HG02571 (cell line): ENCODE data around the gene PSD4.
A peak's percentile ranks its signal among the peaks of the same experiment; 100 is the strongest.

Experiments used
- ATAC-seq: cut with Tn5 transposase; IDR thresholded peaks from one replicate; pipeline ENCODE4 v1.9.1; 2021; ENCODE audit warnings: mild to moderate bottlenecking, moderate library complexity; ENCODE audit not compliant: unreplicated experiment

Gene PSD4

DNA sequence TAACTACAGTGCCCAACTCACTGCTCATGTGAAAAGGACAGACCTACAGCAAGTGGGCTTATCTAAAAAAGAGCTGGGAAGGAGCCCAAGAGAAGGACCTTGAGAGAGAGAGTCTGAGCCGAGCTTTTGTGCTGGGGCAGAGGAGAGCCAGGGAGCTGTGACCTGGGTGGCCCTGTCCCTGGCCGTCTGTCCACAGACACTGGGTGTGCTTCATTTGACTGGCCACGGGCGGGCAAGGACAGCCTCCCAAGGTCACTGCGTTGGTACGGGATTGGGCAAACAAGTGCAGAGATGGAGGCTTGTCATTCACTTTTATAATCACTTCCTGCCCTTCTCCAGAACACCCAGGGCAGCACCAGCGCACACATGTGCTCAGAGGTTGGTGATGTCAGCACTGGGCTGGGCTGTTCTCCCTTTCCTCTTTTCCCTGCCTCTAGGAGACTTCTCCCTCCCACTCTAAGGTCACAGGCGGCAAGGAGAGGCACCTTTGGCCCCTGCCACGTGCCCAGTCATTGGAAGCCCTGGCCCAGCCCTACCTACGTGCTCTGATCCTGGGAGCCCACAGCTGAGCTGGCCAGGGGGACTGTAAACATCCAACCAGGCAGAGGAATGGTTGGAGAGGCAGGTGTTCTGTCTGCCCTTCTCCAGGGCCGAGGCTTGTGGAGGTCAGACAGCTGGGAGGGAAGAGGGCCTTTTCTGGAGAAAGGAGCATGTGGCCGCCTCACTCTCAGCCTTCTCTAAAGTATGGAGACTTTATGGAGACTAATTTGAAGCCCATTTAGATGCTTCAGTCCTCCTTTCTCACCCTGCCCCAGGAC is 6.4 kb upstream of the PSD4 start:
- no peak for ATAC-seq

DNA sequence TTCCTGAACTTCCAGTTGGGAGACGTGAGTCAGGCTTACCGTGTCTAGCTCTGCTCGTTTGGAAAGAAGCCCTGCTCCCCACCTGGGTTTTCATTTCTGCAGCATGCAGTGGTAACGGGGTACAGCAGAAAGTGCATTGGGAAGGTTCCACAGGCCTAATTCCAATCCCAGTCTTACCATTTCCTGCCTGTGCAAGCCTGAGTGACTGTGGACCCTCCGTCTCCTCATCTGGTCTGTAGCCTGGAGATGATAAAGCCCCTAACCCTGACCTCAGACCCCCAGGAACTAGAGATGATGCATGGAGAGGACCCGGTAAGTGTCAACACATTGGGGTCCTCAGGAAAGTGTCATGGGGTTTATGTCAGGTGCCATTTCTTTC is 5.8 kb upstream of the PSD4 start:
- ATAC-seq: no peak

DNA sequence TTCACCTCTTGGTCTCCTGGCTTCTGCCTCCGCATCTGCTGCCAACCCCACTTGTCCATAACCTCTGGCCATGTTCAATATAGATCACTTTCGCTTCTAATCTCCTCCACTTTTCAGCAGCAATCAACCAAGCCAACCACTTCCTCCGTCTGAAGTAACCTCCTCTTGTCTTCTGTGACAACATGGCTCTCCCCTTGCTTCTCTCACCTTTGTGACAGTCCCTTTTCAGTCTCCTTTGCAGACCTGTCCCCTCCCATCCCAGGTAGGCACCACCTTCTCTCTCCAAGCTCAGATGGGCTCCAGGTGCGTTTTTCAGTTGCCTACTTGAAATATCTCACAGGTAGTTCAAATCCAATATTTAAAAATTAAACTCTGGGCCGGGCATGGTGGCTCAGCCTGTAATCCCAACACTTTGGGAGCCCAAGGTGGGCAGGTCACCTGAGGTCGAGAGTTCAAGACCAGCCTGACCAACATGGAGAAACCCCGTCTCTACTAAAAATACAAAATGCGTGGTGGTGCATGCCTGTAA is 4.7 kb upstream of the PSD4 start:
- ATAC-seq: no peak

DNA sequence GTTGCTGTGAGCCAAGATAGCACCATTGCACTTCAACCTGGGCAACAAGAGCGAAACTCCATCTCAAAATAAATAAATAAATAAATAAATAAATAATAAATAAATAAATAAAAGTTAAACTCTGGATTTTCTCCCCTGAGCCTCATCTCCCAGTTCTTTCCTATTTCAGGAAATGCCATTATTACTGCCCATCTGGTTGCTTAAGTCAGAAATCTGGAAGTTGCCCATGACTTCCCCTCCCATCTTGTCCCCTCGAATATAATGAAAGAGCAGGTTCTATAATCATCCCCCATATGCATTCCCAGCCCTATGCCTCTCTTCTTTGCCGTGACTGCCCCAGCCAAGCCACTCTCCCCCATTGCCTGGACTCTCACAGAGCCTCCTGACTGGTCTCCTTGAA is 4.2 kb upstream of the PSD4 start:
- ATAC-seq: no peak

DNA sequence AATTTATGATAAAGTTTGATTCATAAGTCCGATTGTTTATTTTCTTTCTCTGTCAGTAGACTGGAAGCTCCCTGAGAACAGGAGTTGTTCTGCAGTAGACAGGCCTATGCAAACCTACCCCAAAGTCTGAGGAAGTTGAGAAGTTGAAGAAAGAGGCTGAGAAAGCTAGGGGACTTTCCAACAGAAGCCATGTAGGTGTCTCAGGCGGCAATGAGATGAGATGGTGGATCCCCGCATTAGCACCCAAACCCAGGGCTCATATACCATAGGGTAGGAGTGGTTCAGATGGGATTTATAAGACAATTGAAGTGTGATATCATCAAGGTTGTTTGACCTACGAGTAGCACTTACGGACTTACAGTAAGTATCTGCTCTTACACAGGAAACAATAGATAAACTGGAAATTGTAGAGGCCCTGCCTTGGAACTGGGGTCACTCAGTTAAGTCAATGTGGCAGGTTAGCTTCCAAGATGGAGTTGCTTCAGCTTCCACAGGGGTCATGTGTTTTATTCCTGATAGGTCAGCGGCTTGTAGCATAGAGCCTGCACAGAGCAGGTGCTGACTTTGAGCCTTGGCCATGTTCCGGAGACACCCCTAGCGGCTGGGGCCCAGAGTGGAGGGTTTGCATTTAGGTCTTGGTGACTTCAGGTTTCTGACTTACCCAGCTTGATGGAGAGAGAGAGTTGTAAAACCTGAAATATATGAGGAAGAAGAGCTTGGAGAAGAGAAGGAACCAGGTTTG is 2.3 kb upstream of the PSD4 start:
- no peak for ATAC-seq

DNA sequence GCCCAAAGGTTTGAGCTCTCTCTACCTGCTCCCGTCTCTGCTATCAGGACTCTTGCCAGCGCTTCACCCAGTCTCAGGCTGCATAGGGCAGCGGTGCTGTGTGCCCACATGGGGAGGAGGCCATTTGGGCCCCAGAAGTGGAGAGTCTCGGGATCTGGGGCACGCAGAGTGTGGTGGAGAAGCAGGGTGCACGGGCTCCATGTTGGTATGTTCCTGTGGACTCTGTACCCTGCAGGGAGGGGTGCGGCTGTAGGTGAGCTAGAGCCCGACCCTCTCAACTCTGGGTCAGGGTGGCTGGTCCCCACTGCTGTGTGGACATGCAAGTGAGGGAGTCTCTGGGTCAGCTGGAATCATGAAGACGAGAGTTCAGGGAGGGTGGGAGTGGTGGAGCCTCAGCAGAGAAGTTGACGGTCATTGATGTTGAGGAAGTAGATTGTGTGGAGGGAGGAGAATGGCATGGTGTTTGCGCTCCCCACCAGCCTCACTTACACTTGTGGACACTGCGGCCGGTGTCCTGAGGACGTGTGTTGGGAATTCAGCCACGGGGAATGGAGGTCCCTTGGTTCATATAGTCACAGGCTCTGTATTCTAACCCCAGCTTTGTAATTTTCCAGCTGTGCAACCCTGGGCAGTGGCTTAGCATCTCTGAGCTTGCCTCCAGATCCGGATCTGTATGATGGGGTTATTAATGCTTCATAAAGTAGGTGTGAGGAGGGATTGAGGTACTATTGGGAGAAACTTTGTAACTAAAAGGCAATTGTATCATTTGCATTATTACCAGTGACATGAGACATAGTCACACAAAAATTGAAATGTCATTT is 840 bp upstream of the PSD4 start:
- ATAC-seq: no peak

DNA sequence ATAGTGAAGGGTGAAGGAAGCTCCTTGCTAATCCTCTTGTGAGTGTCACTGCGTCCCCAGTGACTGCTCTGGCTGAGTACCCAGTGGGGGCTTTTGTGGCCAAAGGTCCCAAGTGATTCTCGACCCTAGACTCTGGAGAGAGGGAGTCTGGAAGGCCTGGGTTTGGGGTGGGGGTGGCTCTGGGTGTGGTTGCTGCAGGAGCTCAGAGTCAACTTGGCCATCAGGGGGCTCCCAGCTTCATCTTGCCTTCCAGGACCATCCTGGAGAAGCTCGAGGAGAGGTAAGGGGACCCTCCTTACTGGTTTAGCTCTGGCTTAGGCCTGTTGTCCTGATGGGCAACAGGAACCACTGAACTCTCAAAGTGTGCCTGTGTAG is 592 bp downstream of the PSD4 start:
- ATAC-seq: no peak

DNA sequence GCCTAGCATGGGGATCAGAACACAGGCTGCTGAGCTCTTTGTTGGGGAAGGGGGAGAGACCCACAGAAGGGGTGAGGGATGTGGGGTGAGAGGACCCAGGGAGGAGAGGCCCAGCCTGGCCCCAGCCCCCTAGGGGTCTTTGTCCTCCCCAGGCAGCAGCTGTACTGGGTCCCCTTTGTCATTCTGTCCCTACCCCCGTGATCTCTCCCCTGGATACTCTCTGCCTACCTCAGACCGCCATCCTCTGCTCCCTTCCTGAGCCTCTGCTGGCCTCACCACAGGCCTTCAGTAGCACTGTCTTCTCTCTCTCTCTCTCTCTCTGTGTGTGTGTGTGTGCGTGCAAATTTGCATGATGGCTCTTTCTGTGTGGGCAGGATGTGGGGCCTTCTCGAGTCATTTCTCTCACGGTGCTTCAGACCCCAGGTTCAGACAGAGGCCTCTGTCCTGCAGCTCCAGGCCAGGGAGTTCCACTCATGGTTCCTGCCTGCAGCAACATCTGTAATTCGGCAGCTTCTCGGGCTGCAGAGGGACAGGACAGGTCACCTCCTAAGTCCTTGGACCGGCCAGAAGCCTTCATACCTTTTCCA is 1.4 kb downstream of the PSD4 start:
- peak; percentile 70 for ATAC-seq

DNA sequence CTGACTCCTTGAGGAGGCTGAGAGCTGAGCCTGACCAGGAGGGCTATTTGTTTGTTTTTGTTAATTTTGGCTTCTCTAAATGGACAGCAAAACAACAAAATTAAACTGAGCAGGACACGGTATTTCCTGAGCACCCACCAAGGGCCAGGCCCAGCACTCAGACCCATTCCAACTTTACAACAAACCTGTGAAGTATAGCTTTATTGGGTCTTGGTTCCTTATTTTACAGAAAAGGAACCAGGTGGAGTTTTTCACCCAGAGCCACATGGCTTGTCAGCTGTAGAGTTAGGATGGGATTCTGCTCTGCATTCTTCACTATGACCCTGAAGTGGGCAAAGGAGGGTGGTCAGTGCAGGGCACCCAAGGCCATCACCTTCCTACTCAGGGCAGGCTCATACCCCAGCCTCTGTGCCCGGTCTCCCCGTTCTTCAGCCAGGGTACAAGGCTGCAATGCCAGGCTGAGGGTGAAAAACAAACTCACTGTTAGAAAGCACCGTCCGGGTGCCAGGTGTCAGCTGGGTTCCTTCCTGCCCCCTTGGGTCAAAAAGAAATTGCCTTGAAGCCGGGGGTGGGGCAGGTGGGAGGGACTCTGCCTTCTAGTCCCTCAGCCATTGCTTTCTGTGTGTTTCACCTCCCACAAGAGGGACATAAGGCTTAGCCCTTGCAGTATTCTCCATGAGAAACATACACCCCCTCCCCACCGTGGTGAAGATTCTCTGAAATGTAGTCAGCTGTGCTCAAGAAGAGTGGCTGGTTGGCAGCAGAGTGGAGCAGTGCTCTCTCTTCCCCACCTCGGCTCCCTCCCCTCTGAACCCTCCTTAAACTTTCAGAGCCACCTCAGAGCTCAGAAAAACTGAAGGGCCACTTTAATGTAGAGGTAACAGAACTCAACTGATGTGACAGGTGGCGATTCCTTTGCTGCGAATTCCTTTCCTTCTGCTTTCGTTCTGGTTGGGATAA is 2.2 kb downstream of the PSD4 start:
- no peak for ATAC-seq

DNA sequence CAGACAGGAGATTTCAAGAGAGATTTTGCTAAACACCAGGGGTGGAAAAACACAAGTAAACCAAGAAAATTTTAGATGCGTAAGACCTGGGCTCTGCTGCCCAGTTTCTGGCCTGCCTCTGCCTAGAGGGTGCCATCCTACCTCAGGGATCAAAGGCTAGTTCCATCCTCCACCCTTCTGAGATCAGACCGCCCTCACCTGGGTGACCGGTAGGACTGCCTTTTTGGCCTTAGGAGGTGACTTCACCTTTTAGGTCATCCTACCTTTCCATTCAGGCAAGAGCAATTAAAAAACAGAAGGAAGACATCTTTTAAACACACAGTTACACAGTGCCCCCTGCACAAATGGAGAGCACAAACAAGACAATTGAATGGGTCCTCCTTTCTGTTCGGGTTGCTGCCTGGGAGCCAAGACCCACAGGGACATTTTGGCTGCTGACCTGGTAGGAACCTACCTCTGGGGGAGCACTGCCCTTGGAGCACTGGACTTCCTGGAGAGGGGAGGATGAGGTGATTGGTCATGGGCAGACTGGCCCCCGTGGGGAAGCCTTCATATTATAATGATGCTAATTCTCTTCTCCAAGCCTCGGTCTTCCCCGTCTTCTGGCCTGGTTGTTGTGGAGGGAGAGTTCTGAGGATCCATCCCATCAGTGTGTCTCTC is 3.1 kb downstream of the PSD4 start:
- ATAC-seq: no peak

DNA sequence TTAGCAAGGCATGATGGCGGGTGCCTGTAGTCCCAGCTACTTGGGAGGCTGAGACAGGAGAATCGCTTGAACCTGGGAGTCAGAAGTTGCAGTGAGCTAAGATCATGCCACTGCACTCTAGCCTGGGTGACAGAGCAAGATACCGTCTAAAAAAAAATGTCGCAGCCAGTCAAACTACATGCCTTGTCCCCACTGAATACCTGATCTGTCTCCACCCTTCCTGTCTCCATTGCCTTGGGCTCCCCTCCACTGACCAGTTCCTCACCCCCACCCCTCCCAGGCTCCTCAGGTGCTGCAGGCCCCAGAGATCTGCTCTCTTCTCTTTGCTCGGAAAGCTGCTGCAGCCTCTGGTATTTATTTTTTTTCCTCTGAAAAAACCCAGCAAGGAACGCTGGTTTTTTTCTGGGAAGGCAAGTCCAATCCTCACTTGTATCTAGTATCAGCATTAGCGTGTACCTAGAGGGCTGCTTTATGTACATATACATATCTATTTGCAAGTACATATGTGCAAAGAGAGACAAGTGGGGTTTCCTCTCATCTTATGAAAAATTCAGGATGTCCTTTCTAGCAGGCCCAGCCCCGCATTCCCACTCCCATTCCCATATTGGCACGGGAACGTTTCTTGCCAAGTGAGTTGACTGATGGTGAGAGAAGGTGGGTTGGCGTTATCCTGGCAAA is 4.4 kb downstream of the PSD4 start:
- no peak for ATAC-seq

DNA sequence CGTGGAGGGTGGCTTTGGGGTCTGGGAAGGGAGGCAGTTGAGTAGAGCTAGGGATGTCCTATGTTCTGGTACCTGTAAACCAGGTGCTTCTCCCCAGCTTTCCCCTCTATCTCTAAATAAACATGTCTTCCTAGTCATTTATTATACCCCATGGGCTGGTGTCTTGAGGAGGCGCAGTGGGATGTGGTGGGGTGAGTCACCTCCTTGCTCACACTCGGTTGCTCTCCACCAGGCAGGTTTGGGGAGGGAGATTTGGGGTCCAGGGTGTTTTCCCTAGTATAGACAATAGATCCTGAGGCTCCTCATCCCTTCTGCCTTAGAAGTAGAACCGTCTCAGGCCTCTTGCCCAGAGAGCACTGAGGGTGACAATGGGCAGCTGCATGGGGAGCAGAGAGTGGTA is 5.1 kb downstream of the PSD4 start:
- no peak for ATAC-seq

DNA sequence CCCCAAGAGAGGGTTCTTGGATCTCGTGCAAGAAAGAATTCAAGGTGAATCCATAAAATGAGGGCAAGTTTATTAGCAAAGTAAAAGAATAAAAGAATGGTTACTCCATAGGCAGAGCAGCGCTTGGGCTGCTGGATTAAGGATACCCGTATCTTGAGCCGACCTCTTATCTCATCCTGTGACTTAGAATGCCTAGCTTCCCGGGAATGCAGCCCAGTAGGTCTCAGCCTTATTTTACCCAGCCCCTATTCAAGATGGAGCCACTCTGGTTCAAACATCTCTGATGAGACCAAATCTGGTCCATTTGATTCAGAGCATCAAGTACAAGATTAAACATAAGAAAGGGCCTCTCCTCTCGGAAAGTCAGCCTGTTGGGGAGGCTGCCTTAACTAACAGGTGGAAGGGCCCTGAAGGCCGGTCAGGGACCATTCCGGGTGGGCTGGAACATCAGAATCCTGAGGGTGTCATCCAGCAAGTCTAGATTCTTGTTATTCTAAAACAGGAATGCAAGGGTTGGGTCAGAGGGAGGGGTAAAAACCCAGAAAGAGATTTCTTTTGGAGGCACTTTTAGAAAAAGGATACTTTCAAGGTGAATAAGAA is 5.8 kb downstream of the PSD4 start:
- ATAC-seq: no peak

DNA sequence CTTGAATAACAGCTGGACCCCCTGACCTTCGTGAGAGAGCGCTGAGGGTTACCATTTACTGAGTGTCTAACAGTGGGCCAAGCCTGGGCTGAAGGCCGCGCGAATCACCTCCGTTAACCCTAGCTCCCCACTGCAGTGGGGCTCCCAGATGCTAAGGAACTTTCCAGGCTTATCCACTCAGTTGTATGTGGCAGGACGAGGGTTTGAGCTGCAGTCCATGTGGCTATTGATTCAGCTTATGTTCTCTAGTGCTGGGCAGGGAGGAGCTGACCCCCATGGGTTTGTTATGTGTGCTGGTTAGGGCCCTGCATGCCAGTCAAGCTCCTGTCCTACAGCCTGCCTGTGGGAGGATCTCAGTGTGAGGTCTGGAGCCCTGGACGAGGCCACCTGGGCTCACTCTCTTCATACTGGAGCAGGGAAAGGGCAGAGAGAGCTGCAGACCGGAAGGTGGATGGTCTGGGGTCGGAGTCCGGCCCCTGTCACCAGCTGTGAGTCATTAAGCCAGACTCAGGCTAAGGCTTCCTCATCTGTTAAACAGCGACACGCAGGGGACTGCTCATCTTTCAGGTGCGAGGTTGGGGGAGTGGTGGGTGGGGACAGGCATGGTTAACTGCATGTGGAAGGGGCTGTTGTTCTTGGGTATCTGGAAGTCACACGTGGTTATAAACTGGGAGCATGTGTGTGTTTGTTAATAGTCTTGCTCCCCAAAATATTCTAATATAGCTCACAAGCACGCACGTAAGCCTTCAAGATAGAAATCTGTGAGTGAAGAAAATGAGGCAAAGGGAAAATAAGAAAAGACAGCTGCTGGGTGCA is 6.6 kb downstream of the PSD4 start:
- no peak for ATAC-seq

DNA sequence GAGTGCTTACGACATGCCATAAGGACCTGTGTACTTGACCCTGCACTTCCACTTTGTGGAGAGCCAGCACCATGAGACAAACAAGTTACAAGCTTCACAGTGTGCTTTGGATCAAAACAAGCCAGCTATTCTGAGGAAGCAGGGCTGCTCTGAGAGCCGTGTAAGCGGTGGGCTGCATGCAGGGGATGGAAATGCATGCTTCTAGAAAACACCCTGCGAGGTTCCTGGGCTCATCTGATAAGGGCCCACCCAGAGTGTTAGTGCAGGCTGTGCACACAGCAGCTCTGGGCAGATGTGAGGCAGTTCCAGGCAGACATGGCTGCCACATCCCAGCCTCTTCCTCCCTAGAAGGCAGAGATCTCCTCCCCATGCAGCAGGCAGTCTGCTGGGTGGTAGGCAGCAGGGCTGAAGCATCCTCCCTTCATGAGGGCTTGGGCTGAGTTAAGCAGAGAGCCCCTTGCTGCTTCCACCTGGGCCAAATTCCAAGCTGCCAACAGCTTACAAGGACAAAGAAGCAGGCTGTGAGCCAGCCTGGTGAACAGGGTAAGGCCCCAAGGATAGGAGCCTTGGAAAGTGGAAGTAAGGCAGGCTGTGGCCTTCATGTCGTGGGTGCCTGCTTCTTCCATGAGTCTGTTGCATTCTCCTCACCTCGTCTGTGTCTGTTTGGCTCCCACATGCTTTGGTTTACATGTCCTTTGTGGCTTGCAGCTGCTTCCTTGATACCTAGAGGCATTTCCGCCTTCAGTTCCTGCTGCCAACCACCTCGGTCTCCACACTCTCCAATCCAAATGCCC is 7.7 kb downstream of the PSD4 start:
- ATAC-seq: no peak

DNA sequence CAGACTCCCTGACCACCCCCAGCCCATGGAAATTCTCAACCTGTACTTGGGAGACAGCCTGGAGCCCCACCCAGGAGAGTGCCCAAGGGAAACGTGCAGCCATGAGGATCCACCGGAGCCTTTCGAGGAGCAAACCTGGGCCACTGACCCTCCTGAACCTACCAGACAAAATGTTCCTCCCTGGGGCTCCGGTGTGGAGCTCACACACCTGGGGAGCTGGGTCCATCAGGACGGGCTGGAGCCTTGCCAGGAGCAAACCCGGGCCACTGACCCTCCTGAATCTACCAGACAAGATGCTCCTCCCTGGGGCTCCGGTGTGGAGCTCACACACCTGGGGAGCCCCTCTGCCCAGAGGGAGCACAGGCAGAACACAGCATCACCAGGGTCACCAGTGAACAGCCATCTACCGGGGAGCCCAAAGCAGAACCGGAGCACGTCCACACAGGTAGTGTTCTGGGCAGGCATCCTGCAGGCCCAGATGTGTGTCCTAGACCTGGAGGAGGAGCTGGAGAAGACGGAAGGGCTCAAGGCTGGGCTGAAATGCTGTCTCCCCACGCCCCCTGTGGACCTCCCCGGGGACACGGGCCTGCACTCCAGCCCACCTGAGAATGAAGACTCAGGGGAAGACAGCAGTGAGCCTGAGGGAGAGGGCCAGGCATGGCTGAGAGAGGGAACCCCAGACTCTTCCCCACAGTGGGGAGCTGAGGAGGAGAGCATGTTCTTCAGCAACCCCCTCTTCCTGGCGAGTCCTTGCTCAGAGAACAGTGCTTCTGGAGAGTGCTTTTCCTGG is 8.9 kb downstream of the PSD4 start:
- no peak for ATAC-seq
